Neuronal stem cell (in vitro differentiated cells): ENCODE data around the gene C3.
"Not testable (repeated sequence)": the region's sequence is repeated elsewhere in the genome, so short reads cannot be mapped to it uniquely, and the experiment has no call there.

ENCODE experiments used
- DNase-seq: peaks from one replicate; pipeline ENCODE4 v3.0.0-alpha.2; 2013; ENCODE audit warnings: low spot score
- H2AFZ ChIP-seq: one replicate; pipeline ENCODE4 v1.6.1; 2013; ENCODE audit warnings: mild to moderate bottlenecking, low read length, inconsistent platforms
- H2AK5ac ChIP-seq: 2 replicates; pipeline ENCODE4 v1.6.1; 2013; ENCODE audit warnings: low read depth, mild to moderate bottlenecking, inconsistent platforms, low read length, moderate library complexity, mixed read lengths
- H2BK120ac ChIP-seq: 2 replicates; pipeline ENCODE4 v1.6.1; 2013; ENCODE audit warnings: low read depth, mild to moderate bottlenecking, inconsistent platforms, low read length, moderate library complexity, mixed read lengths
- H2BK12ac ChIP-seq: one replicate; pipeline ENCODE4 v1.6.1; 2013; ENCODE audit warnings: low read length, inconsistent platforms
- H2BK15ac ChIP-seq: 2 replicates; pipeline ENCODE4 v1.6.1; 2013; ENCODE audit warnings: mild to moderate bottlenecking, low read length, inconsistent platforms, mixed read lengths
- H2BK5ac ChIP-seq: one replicate; pipeline ENCODE4 v1.6.1; 2013; ENCODE audit warnings: inconsistent platforms, mild to moderate bottlenecking, low read length, moderate library complexity
- H3K14ac ChIP-seq: one replicate; pipeline ENCODE4 v1.6.1; 2013; ENCODE audit warnings: low read length, inconsistent platforms
- H3K18ac ChIP-seq: 2 replicates; pipeline ENCODE4 v1.6.1; 2013; ENCODE audit warnings: low read length, inconsistent platforms
- H3K23ac ChIP-seq: 2 replicates; pipeline ENCODE4 v1.6.1; 2013; ENCODE audit warnings: low read depth, mild to moderate bottlenecking, mixed read lengths, low read length, inconsistent platforms; ENCODE audit not compliant: poor library complexity
- H3K27ac ChIP-seq: replicated peaks from 3 replicates; pipeline ENCODE4 v1.5.1; 2013; ENCODE audit warnings: low read length, inconsistent platforms
- H3K27me3 ChIP-seq, 3 experiments: 2 replicates each; pipeline ENCODE4 v1.6.1; 2013; ENCODE audit warnings: low read length in 3 of 3, mild to moderate bottlenecking in 2 of 3, inconsistent platforms in 1 of 3, low read depth in 1 of 3, mixed read lengths in 1 of 3, moderate library complexity in 1 of 3; ENCODE audit not compliant: control insufficient read depth in 3 of 3, insufficient read depth in 3 of 3
- H3K36me3 ChIP-seq, 2 donors: replicated peaks in 1 of 2; 2 replicates each; pipeline ENCODE4 v1.6.1; 2013; ENCODE audit warnings: low read length in 2 of 2; ENCODE audit not compliant: control insufficient read depth in 2 of 2, insufficient read depth in 2 of 2
- H3K4ac ChIP-seq: 2 replicates; pipeline ENCODE4 v1.6.1; 2013; ENCODE audit warnings: inconsistent platforms, mild to moderate bottlenecking, low read length, moderate library complexity
- H3K4me1 ChIP-seq, 2 donors: 1 replicate in 1 of 2; 2 replicates in 1 of 2; pipeline ENCODE4 v1.6.1; 2013; ENCODE audit warnings: low read length in 2 of 2, low read depth in 1 of 2; ENCODE audit not compliant: control insufficient read depth in 2 of 2, insufficient read depth in 1 of 2
- H3K4me2 ChIP-seq: one replicate; pipeline ENCODE4 v1.6.1; 2013; ENCODE audit warnings: mild to moderate bottlenecking, low read length, inconsistent platforms; ENCODE audit not compliant: insufficient read depth, poor library complexity, severe bottlenecking
- H3K4me3 ChIP-seq, 2 donors: 2 replicates each; pipeline ENCODE4 v1.5.1; 2013; ENCODE audit warnings: low read length in 2 of 2, mild to moderate bottlenecking in 2 of 2, inconsistent platforms in 1 of 2, moderate library complexity in 1 of 2
- H3K79me1 ChIP-seq: one replicate; pipeline ENCODE4 v1.6.1; 2013; ENCODE audit warnings: low read depth, mild to moderate bottlenecking, inconsistent platforms, low read length, moderate library complexity
- H3K9ac ChIP-seq: one replicate; pipeline ENCODE4 v1.6.1; 2013; ENCODE audit warnings: mild to moderate bottlenecking, low read depth, low read length, inconsistent platforms; ENCODE audit not compliant: poor library complexity
- H3K9me3 ChIP-seq, 2 donors: replicated peaks in 1 of 2; 2 replicates each; pipeline versions ENCODE3 to v1.6.1; 2013; ENCODE audit warnings: low read length in 2 of 2, mild to moderate bottlenecking in 2 of 2, inconsistent platforms in 1 of 2, low read depth in 1 of 2, mixed read lengths in 1 of 2, moderate library complexity in 1 of 2; ENCODE audit not compliant: control insufficient read depth in 2 of 2, insufficient read depth in 1 of 2
- H4K8ac ChIP-seq: one replicate; pipeline ENCODE4 v1.6.1; 2013; ENCODE audit warnings: low read depth, mild to moderate bottlenecking, inconsistent platforms, low read length, moderate library complexity
- H4K91ac ChIP-seq: one replicate; pipeline ENCODE4 v1.6.1; 2013; ENCODE audit warnings: low read length, low read depth, mild to moderate bottlenecking, inconsistent platforms; ENCODE audit not compliant: poor library complexity
- WGBS, 2 donors: extraction: QIAGEN DNeasy Blood & Tissue Kit; methylation state at CpG; one replicate each; pipeline ENCODE4 v1.1.7; 2013; ENCODE audit warnings: missing lambda C conversion rate in 2 of 2, mixed read lengths in 1 of 2; ENCODE audit not compliant: insufficient read length in 2 of 2, insufficient replicate concordance in 1 of 2; ENCODE audit errors: extremely low coverage in 2 of 2; 5-methylcytosine and 5-hydroxymethylcytosine counted together

Gene C3

GRCh38 chr19:6765738-6766356, 45.4 kb upstream of the C3 start:
- Histone ChIP-seq H2BK12ac (no peak overlapping the region), H2BK120ac (no peak overlapping the region), H3K79me1 (no peaks in the 10 kb centered on the region), H3K4me1 (peaks cover 0 to 6% of the 10 kb centered on the region in 2 donors), H3K14ac (no peak overlapping the region), H2BK15ac (no peak overlapping the region), H3K9ac (no peak overlapping the region), H3K18ac (no peak overlapping the region), H3K4me3 (no peak overlapping the region), H3K4ac (no peak overlapping the region), H3K27me3 (peaks cover 0 to 30% (median 27%) of the 10 kb centered on the region in 3 experiments), H3K23ac (no peak overlapping the region), H2AFZ (no peak overlapping the region), H3K9me3 (peaks cover 0 to 2% of the 10 kb centered on the region in 2 donors), H3K4me2 (no peak overlapping the region), H4K8ac (no peak overlapping the region), H2BK5ac (no peak overlapping the region), H3K36me3 (no peaks in the 10 kb centered on the region), H3K27ac (no peak overlapping the region), H4K91ac (no peak overlapping the region), H2AK5ac (no peak overlapping the region)
- no CpG with 5 or more reads among the region's 8 CpGs for WGBS, 2 donors
- DNase-seq, result no peak

DNA sequence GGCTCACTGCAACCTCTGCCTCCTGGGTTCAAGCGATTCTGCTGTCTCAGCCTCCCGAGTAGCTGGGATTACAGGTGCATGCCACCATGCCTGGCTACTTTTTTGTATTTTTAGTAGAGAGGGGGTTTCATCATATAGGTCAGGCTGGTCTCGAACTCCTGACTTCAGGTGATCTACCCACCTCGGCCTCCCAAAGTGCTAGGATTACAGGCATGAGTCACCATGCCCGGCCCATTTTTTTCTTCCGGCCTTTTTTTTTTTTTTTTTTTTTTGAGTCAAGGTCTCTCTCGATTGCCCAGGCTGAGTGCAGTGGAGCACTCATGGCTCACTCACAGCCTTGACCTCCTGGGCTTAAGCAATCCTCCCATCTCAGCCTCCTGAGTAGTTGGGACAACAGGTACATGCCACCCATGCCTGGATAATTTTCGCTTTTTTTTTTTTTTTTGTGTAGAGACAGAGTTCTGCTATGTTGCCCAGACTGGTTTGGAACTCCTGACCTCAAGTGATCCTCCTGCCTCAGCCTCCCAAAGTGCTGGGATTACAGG, 41.9 kb upstream of the C3 start:
- not testable (repeated sequence) for H3K18ac ChIP-seq, H3K4ac ChIP-seq, H2BK12ac ChIP-seq, H2BK15ac ChIP-seq, H3K23ac ChIP-seq, H3K9ac ChIP-seq, H3K27ac ChIP-seq, H3K36me3 ChIP-seq, H3K4me2 ChIP-seq, H3K14ac ChIP-seq, H4K91ac ChIP-seq, H2AFZ ChIP-seq, DNase-seq, H2BK5ac ChIP-seq, H4K8ac ChIP-seq, H3K4me3 ChIP-seq, H3K4me1 ChIP-seq, H2AK5ac ChIP-seq, H3K79me1 ChIP-seq, H3K9me3 ChIP-seq, H2BK120ac ChIP-seq
- no CpG with 5 or more reads among the region's 8 CpGs for WGBS, 2 donors
- peaks cover 0 to 18% (median 18%) of the 10 kb centered on the region in 3 experiments for H3K27me3 ChIP-seq

- H4K8ac ChIP-seq, result no peak overlapping the region
- H2AFZ ChIP-seq, result peak overlapping the region; percentile 74
- H2BK15ac ChIP-seq, result no peak overlapping the region
- no peak overlapping the region for H3K27ac ChIP-seq
- no peak overlapping the region for H3K4me3 ChIP-seq
- DNase-seq, result no peak
- no CpG with 5 or more reads among the region's 4 CpGs for WGBS, 2 donors
- no peak overlapping the region for H4K91ac ChIP-seq
- H3K23ac ChIP-seq, result no peak overlapping the region
- no peaks in the 10 kb centered on the region for H3K36me3 ChIP-seq
- H2BK120ac ChIP-seq, result no peak overlapping the region
- peaks cover 0 to 6% (median 6%) of the 10 kb centered on the region in 3 experiments for H3K27me3 ChIP-seq
- H3K18ac ChIP-seq, result no peak overlapping the region
- H2BK5ac ChIP-seq, result peak overlapping the region; percentile 19
- H3K4me2 ChIP-seq, result no peak overlapping the region
- H2AK5ac ChIP-seq, result no peak overlapping the region
- H3K9me3 ChIP-seq, result no peaks in the 10 kb centered on the region
- H3K9ac ChIP-seq, result no peak overlapping the region
- no peaks in the 10 kb centered on the region for H3K79me1 ChIP-seq
- no peak overlapping the region for H3K14ac ChIP-seq
- H3K4me1 ChIP-seq, result no peaks in the 10 kb centered on the region
- no peak overlapping the region for H2BK12ac ChIP-seq
- H3K4ac ChIP-seq, result no peak overlapping the region
Measured at GRCh38 chr19:6761053-6761676, 40.7 kb upstream of the C3 start.

DNA sequence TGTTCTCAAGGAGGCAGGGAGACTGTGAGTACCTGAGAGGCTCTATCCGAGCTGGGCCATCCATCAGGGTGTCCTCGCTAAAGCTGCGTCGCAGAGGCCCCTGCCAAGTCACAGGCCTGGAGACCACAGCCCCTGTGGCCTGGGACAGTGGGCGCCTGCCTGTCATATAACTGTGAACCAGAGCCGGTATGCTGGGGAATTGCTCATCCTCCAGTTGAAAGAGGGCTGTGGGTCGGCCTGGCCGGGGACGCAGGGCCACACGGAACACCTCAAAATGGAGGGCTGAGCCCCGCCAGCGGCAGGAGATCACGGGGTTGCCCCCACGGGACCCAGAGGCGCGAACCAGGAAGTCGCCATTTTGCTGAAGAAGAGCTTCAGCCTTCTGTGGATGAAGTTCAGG, 40.2 kb upstream of the C3 start:
- Histone ChIP-seq H2BK12ac (peak overlapping the region; percentile 41), H3K9me3 (no peaks in the 10 kb centered on the region), H3K36me3 (no peaks in the 10 kb centered on the region), H3K4me2 (no peak overlapping the region), H3K23ac (no peak overlapping the region), H4K91ac (peak overlapping the region; percentile 30), H3K9ac (no peak overlapping the region), H3K27me3 (peaks cover 0 to under 1% (median under 1%) of the 10 kb centered on the region in 3 experiments), H4K8ac (no peak overlapping the region), H2BK15ac (no peak overlapping the region), H3K4me3 (no peak overlapping the region), H3K27ac (no peak overlapping the region), H3K4ac (no peak overlapping the region), H2AFZ (peak overlapping the region; percentile 74), H3K79me1 (no peaks in the 10 kb centered on the region), H3K18ac (peak overlapping the region; percentile 27), H2AK5ac (no peak overlapping the region), H3K14ac (peak overlapping the region; percentile 8), H3K4me1 (no peaks in the 10 kb centered on the region), H2BK120ac (no peak overlapping the region), H2BK5ac (peak overlapping the region; percentile 19)
- no peak for DNase-seq
- no CpG with 5 or more reads among the region's 17 CpGs for WGBS, 2 donors
